ENCODE results near the gene NXN.

DNA sequence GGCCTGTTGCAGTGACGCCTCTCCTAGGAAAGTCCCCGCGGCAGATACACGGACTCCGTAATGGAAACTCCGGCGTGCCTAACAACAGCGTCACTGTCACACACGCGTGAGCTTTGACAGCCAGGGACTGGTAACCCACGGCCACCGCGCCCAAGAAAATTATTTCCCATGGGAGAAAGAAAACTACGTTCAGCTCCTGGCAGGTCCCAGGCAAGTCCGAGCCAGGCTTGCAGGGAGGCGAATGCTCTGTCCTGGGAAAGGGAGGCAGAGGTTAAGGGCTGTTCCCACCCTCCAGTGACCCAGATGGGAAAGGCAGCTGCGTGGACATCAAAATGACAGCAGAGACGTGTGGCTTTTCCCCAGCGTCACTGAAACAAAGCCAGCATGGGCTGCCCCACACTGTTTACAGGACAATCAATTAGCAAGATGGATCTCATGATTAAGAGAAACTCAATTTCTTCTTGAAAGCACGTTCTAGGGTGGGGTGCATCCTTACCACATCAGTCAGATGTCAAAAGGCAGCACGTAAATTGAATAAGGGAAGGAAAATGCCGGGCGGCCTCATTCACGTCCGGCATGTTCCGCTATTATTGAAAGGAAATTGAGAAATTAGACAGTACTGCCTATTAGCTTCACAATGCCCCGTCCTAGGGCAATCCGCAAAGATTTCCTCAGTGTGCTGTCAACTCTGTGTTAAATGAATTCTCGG is 82.5 kb downstream of the NXN start:
- TF ChIP-seq, protein P1, sequence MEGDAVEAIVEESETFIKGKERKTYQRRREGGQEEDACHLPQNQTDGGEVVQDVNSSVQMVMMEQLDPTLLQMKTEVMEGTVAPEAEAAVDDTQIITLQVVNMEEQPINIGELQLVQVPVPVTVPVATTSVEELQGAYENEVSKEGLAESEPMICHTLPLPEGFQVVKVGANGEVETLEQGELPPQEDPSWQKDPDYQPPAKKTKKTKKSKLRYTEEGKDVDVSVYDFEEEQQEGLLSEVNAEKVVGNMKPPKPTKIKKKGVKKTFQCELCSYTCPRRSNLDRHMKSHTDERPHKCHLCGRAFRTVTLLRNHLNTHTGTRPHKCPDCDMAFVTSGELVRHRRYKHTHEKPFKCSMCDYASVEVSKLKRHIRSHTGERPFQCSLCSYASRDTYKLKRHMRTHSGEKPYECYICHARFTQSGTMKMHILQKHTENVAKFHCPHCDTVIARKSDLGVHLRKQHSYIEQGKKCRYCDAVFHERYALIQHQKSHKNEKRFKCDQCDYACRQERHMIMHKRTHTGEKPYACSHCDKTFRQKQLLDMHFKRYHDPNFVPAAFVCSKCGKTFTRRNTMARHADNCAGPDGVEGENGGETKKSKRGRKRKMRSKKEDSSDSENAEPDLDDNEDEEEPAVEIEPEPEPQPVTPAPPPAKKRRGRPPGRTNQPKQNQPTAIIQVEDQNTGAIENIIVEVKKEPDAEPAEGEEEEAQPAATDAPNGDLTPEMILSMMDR (IDR thresholded peaks at IDR 0.05) = no peak
- TF ChIP-seq POLR2A (IDR thresholded peaks at IDR 0.05) (no peak), POLR2AphosphoS5 (IDR thresholded peaks at IDR 0.05) (no peak)

All from gastroesophageal sphincter (tissue), 3 donors.